ENCODE measurements around the gene ABR. TPM values are rescaled to one million over a fixed set of nuclear protein-coding genes. Genes with fewer than 3 reads are reported as not detected.
A peak's percentile ranks its signal among the peaks of the same experiment; 100 is the strongest.
"Not testable (repeated sequence)": the region's sequence is repeated elsewhere in the genome, so short reads cannot be mapped to it uniquely, and the experiment has no call there.

ABR gene
- total and polyA plus RNA-seq, 10 donors = 18.5 to 183 (median 121) TPM

- TF ChIP-seq POLR2AphosphoS5 (IDR thresholded peaks at IDR 0.05) (peak in 2 of 3 donors; percentile 37 to 63), POLR2A (IDR thresholded peaks at IDR 0.05) (no peak)
- H3K27me3 ChIP-seq (replicated peaks in 1 of 7) = no peaks in the 10 kb centered on the region
- DNase-seq = no peak
- intact Hi-C loops (cut with DNase I; ENCODE audit: low total_unique reads) = loop anchor here (10.0 kb wide), 1 partner anchor 53 kb away; no protein-coding TSS in a partner anchor
- H3K4me1 ChIP-seq = peaks cover 24 to 93% (median 76%) of the 10 kb centered on the region in 6 donors
- no peaks in the 10 kb centered on the region for H3K9me3 ChIP-seq
- 81 to 89% (median 86%) methylated on average over 14 to 18 of the region's 18 CpGs for WGBS, 5 donors
- no peak overlapping the region for H3K4me3 ChIP-seq
- peaks cover 0 to 78% (median 66%) of the 10 kb centered on the region in 6 donors for H3K36me3 ChIP-seq
- peak overlapping the region in 5 of 8 donors; percentile 24 to 87 (median 78) for H3K27ac ChIP-seq
These were observed 178.0 kb downstream of the ABR start for GRCh38 chr17:1001640-1002411.

GRCh38 chr17:1000597-1001461, 179.0 kb downstream of the ABR start:
- no peak overlapping the region for H3K4me3 ChIP-seq
- H3K27me3 ChIP-seq (replicated peaks in 1 of 7) = no peaks in the 10 kb centered on the region
- TF ChIP-seq POLR2A (IDR thresholded peaks at IDR 0.05) (no peak), POLR2AphosphoS5 (IDR thresholded peaks at IDR 0.05) (peak in 2 of 3 donors; percentile 2 to 8)
- H3K27ac ChIP-seq = peak overlapping the region in 5 of 8 donors; percentile 24 to 87 (median 78)
- intact Hi-C loops (cut with DNase I; ENCODE audit: low total_unique reads) = loop anchor here (10.0 kb wide), 1 partner anchor 54 kb away; no protein-coding TSS in a partner anchor
- H3K36me3 ChIP-seq = peaks cover 0 to 70% (median 59%) of the 10 kb centered on the region in 6 donors
- no peak for DNase-seq
- WGBS, 5 donors = 60 to 80% (median 71%) methylated on average over 15 of the region's 15 CpGs
- H3K4me1 ChIP-seq = peaks cover 26 to 92% (median 72%) of the 10 kb centered on the region in 6 donors
- H3K9me3 ChIP-seq = no peaks in the 10 kb centered on the region

DNA sequence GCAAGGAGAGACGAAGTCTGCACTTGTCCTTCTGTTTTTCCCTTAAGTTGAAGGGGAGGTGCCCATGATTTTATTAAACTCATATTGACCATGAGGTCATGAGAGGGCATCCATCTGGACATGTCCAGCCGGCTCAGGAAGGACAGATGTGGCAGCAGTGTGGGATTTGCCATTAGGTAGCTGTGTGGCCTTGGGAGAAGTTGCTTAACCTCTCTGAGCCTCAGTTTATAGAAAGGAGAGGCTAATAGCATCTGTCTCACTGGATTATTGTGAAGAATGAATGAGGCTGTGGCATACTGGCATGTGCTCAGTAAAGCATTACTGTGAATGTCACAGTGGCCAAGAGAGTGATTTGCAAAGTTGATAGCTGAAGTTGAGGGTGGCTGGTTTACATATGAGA, 181.7 kb downstream of the ABR start:
- WGBS, 5 donors = 45 to 63% (median 54%) methylated on average over 2 of the region's 2 CpGs
- H3K4me1 ChIP-seq = peaks cover 21 to 65% (median 46%) of the 10 kb centered on the region in 6 donors
- peaks cover 0 to 43% (median 36%) of the 10 kb centered on the region in 6 donors for H3K36me3 ChIP-seq
- TF ChIP-seq CTCF (IDR thresholded peaks at IDR 0.05 in 8 of 11, conservative IDR thresholded peaks at IDR 0.05 in 3 of 11) = no peak
- no peak for TF ChIP-seq POLR2AphosphoS5 (IDR thresholded peaks at IDR 0.05)
- no peak for TF ChIP-seq POLR2A (IDR thresholded peaks at IDR 0.05)
- H3K9me3 ChIP-seq = peaks cover 0 to 23% (median 11%) of the 10 kb centered on the region in 8 donors
- no peak for DNase-seq
- H3K4me3 ChIP-seq = peak overlapping the region in 7 of 8 donors; percentile 82 to 100 (median 98)
- intact Hi-C loops (cut with DNase I; ENCODE audit: low total_unique reads) = no loop called here
- H3K27ac ChIP-seq = peak overlapping the region in 2 of 8 donors; percentile 92 to 93
- no peaks in the 10 kb centered on the region for H3K27me3 ChIP-seq (replicated peaks in 1 of 7)

DNA sequence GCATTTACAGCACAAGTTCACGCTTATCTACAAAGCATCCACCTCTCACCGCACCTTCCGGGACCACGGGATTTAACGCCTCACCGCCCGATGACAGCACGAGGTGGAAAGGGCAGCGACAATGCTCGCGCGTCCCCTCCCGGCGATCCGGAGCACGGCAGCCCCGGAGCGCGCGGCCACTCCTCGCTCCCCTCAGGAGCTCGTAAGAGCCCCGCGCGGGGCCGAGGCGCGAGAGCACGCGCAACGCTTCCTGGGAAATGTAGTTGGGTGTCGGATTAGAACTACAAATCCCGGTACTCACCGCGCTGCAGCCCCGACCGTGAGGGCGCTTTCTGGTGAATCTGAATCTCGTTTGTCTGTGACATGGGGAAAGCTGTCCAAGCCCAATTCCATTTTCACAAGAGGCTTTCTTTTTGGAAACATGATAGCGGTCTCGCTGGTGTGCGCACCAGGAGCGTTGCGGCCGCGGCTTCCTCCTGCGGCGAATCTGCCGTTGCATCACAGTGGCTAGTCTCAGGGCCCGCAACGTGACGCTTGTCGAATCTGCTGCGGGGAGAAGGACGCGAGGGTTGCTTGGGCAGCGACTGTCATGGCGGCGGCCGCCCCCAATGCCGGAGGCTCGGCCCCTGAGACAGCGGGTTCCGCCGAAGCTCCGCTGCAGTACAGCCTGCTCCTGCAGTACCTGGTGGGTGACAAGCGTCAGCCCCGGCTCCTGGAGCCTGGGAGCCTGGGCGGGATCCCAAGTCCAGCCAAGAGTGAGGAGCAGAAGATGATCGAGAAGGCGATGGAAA, 183.0 kb downstream of the ABR start, which contains the start of gene TIMM22:
Gene TIMM22 (plus strand): TSS at position 576 of the 791 bp plus-strand sequence. CDS start 14 bp downstream, at position 590.
- DNase-seq = peak; percentile 98
- peaks cover 0 to 34% (median 22%) of the 10 kb centered on the region in 8 donors for H3K9me3 ChIP-seq
- H3K4me1 ChIP-seq = peaks cover 21 to 51% (median 38%) of the 10 kb centered on the region in 6 donors
- H3K27me3 ChIP-seq (replicated peaks in 1 of 7) = no peaks in the 10 kb centered on the region
- H3K4me3 ChIP-seq = peak within 1 kb of the TSS; percentile 82 to 100 (median 98)
- H3K36me3 ChIP-seq = peaks cover 0 to 29% (median 24%) of the 10 kb centered on the region in 6 donors
- intact Hi-C loops (cut with DNase I; ENCODE audit: low total_unique reads) = no loop called here
- TF ChIP-seq POLR2AphosphoS5 (IDR thresholded peaks at IDR 0.05) = peak; percentile 94 to 96 (median 95)
- peak; percentile 96 to 99 (median 98) for TF ChIP-seq CTCF (IDR thresholded peaks at IDR 0.05 in 8 of 11, conservative IDR thresholded peaks at IDR 0.05 in 3 of 11)
- peak; percentile 46 to 78 (median 71) for TF ChIP-seq POLR2A (IDR thresholded peaks at IDR 0.05)
- H3K27ac ChIP-seq = peak within 1 kb of the TSS; percentile 74 to 93 (median 88)
- 0 to 1% (median 0%) methylated on average over 36 to 71 of the region's 71 CpGs for WGBS, 5 donors

DNA sequence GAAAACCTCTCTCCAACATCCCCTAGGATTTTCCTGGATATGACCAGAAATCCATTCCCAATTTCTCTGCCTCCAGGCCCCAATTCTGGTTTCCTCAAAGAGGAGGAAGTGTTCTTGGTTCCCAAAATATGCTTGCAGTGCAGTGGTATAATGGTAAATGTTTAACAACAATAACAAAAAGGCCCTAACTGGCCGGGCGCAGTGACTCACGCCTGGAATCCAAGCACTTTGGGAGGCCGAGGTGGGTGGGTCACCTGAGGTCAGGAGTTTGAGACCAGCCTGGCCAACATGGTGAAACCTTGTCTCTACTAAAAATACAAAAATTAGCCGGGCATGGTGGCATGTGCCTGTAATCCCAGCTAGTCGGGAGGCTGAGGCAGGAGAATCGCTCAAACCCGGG, 184.5 kb downstream of the ABR start:
- H3K4me1 ChIP-seq = peaks cover 17 to 37% (median 26%) of the 10 kb centered on the region in 6 donors
- 89 to 94% (median 92%) methylated on average over 8 of the region's 8 CpGs for WGBS, 5 donors
- H3K36me3 ChIP-seq = peaks cover 0 to 15% (median 10%) of the 10 kb centered on the region in 6 donors
- DNase-seq; H3K27ac ChIP-seq; H3K27me3 ChIP-seq (replicated peaks in 1 of 7); H3K4me3 ChIP-seq; intact Hi-C loops (cut with DNase I; ENCODE audit: low total_unique reads): not testable (repeated sequence)
- H3K9me3 ChIP-seq = peaks cover 0 to 34% (median 22%) of the 10 kb centered on the region in 8 donors

Measured in spleen (tissue), 11 donors.